Type B pancreatic cell (in vitro differentiated cells): ENCODE results near the gene STPG1. TPM values are rescaled to one million over a fixed set of nuclear protein-coding genes. Genes with fewer than 3 reads are reported as not detected.

Experiments
- DNase-seq: peaks from one replicate; pipeline ENCODE4 v3.0.0; 2021; ENCODE audit warnings: mixed read lengths; ENCODE audit not compliant: unreplicated experiment; ENCODE audit errors: extremely low spot score
- H3K27ac Mint-ChIP-seq: 2 replicates; pipeline ENCODE4 v1.8.0; 2021; ENCODE audit warnings: mild to moderate bottlenecking, mixed read lengths
- H3K27me3 Mint-ChIP-seq: 2 replicates; pipeline ENCODE4 v1.8.0; 2021; ENCODE audit warnings: mixed read lengths
- H3K36me3 Mint-ChIP-seq: 2 replicates; pipeline ENCODE4 v1.8.0; 2021; ENCODE audit warnings: mixed read lengths
- H3K4me1 Mint-ChIP-seq: one replicate; pipeline ENCODE4 v1.8.0; 2021; ENCODE audit warnings: mixed read lengths; ENCODE audit not compliant: unreplicated experiment
- H3K4me3 Mint-ChIP-seq: 2 replicates; pipeline ENCODE4 v1.8.0; 2021; ENCODE audit warnings: mild to moderate bottlenecking, mixed read lengths
- H3K9me3 Mint-ChIP-seq: 2 replicates; pipeline ENCODE4 v1.8.0; 2021; ENCODE audit warnings: mixed read lengths
- total RNA-seq: library from RNA; stranded (reverse); gene quantifications from 2 replicates; pipeline ENCODE4 v1.2.1, GENCODE V29; 2021; ENCODE audit warnings: low replicate concordance
- TF ChIP-seq, protein P1 (sequence below): fragments of 200-600 bp; sonication (generic); conservative IDR thresholded peaks from 2 replicates; pipeline ENCODE4 v1.5.0; 2021; ENCODE audit warnings: antibody characterized with exemption, mild to moderate bottlenecking

STPG1 gene
- total RNA-seq, 1 donor from 2014 or later = 8.7 TPM

DNA sequence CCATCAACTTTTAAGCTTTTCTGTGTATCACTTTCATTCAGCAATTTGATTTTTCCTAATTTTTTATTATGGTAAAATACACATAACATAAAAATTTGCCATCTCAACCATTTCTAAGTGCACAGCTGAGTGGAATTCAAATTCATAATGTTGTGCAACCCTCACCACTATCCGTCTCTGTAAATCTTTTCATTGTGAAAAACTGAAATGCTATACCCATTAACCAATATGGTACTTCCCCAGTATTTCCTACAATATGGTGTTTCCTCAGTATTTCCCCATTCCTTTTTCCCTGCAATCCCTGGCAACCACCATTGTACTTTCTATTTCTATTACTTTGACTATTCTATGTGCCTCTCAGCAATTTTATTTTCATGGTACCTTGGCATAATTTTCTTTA, 6.8 kb downstream of the STPG1 start:
- no peaks in the 10 kb centered on the region for H3K36me3 Mint-ChIP-seq
- no peaks in the 10 kb centered on the region for H3K9me3 Mint-ChIP-seq
- H3K27ac Mint-ChIP-seq = no peak overlapping the region
- DNase-seq = no peak
- no peak overlapping the region for H3K4me3 Mint-ChIP-seq
- peaks cover under 1% of the 10 kb centered on the region for H3K4me1 Mint-ChIP-seq
- TF ChIP-seq, protein P1, sequence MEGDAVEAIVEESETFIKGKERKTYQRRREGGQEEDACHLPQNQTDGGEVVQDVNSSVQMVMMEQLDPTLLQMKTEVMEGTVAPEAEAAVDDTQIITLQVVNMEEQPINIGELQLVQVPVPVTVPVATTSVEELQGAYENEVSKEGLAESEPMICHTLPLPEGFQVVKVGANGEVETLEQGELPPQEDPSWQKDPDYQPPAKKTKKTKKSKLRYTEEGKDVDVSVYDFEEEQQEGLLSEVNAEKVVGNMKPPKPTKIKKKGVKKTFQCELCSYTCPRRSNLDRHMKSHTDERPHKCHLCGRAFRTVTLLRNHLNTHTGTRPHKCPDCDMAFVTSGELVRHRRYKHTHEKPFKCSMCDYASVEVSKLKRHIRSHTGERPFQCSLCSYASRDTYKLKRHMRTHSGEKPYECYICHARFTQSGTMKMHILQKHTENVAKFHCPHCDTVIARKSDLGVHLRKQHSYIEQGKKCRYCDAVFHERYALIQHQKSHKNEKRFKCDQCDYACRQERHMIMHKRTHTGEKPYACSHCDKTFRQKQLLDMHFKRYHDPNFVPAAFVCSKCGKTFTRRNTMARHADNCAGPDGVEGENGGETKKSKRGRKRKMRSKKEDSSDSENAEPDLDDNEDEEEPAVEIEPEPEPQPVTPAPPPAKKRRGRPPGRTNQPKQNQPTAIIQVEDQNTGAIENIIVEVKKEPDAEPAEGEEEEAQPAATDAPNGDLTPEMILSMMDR = no peak
- H3K27me3 Mint-ChIP-seq = no peaks in the 10 kb centered on the region

DNA sequence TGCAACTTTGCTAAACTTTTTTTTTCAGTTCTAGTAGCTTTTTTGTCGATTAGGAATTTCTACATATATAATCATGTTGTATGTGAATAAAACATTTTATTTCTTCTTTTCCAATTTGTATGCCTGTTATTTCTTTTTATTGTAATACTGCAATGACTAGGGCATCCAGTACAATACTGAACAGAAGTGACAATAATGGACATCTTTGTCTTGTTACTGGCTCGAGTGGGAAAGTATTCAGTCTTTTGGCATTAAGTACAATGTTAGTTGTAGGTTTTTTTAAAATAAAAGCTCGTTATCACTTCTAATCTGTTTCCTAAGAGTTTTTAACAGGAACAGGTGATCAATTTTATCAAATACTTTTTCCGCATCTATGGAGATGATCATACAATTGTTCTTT, 9.8 kb downstream of the STPG1 start:
- TF ChIP-seq, protein P1 = no peak
- Mint-ChIP-seq H3K4me3 (no peak overlapping the region), H3K36me3 (no peaks in the 10 kb centered on the region), H3K4me1 (no peaks in the 10 kb centered on the region), H3K27me3 (no peaks in the 10 kb centered on the region), H3K9me3 (no peaks in the 10 kb centered on the region), H3K27ac (no peak overlapping the region)
- no peak for DNase-seq

DNA sequence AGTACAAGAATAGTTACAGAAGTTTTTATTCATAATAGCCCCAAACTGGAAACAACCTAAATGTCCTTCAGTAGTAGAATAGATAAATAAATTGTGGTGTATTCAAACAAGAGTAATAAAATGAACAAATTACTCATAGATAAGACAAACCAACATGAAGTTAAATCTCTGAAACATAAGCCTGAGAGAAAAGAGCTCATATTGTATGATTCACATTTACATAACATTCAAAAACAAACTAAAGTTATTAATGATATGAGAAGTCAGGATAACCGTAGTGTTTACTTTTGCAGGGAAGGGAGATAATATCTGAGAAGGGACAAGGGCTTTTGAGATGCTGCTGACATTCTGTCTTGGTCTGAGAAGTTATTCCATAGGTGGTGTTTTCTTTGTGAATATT, 13.5 kb downstream of the STPG1 start:
- no peak overlapping the region for H3K27ac Mint-ChIP-seq
- no peaks in the 10 kb centered on the region for H3K36me3 Mint-ChIP-seq
- no peak overlapping the region for H3K4me3 Mint-ChIP-seq
- no peak for DNase-seq
- TF ChIP-seq, protein P1 = no peak
- no peaks in the 10 kb centered on the region for H3K4me1 Mint-ChIP-seq
- H3K27me3 Mint-ChIP-seq = no peaks in the 10 kb centered on the region
- no peaks in the 10 kb centered on the region for H3K9me3 Mint-ChIP-seq

DNA sequence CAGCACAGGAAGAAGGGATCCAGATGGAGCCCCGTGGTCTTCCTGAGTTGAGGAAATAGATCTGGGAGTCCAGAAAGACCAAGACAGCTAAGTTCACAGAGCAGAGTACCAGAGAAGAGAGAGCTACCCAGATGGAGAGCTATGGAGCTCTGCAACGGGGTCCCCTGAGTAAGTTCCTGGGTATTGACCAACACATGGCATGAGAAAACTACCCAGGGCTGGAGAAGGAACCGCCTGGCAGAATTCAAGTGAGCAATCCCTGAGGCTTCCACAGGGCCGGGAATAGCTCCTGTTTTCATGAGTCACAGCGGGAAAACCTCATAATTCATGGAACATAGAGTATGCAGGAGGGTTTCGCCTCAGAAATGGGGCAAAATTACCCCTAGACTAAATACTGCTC, 19.7 kb downstream of the STPG1 start:
- Mint-ChIP-seq H3K9me3 (no peaks in the 10 kb centered on the region), H3K27ac (no peak overlapping the region), H3K4me3 (no peak overlapping the region), H3K4me1 (peaks cover 27% of the 10 kb centered on the region), H3K27me3 (no peaks in the 10 kb centered on the region), H3K36me3 (peaks cover 7% of the 10 kb centered on the region)
- DNase-seq = no peak
- TF ChIP-seq, protein P1 = no peak

DNA sequence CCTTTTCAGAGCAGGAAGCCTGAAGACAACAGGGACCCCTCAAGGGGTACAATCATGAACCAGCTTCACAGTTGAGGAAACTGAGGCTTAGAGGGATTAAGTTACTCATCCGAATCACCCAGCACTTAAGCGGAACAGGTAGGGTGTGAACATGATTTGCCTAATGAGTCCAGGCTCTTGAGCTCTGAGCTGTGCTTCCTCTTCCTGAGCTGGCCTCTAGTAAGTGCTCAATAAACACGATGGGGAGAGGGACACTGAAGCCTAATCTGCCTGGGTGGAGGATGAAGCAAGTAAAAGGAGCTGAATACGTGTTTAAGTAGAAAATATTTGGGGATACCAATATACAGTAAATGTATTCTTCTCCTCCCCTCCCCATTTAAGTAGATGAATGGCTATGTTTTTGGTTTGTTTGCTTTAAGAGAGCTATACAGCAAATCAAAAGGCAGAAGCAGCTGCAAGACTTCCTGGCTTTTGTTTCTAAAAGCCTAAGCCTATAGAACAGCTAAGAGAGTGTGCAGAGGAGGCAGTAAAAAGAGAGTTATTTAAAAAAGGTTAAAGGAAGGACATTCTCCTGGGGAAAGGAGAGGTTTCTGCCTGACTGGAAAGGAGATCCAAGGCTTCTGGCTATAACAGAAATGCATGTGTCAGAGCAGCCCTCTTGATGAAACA, 20.5 kb downstream of the STPG1 start:
- no peak overlapping the region for H3K4me3 Mint-ChIP-seq
- peaks cover 27% of the 10 kb centered on the region for H3K4me1 Mint-ChIP-seq
- no peaks in the 10 kb centered on the region for H3K9me3 Mint-ChIP-seq
- no peak for DNase-seq
- H3K27ac Mint-ChIP-seq = no peak overlapping the region
- no peaks in the 10 kb centered on the region for H3K27me3 Mint-ChIP-seq
- H3K36me3 Mint-ChIP-seq = peaks cover 7% of the 10 kb centered on the region
- TF ChIP-seq, protein P1 = no peak

DNA sequence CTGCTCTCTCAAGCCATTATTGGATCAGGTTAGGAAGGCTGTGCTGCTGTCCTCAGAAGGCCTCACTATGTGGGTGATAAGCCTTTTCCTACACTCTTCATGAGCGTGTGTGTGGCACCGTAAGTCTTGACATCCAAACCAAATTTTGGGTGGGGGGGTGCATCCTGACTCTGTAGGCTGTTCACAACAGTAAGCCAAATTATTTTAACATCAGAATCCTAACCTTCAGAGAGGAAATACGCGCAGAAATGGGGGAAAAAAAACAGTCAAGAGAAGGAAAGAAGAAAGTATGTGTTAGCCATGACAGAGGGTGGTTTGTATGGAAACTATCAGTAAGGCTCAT, 21.0 kb downstream of the STPG1 start:
- Mint-ChIP-seq H3K36me3 (peaks cover 7% of the 10 kb centered on the region), H3K4me1 (peaks cover 27% of the 10 kb centered on the region), H3K9me3 (no peaks in the 10 kb centered on the region), H3K4me3 (no peak overlapping the region), H3K27ac (peak overlapping the region; percentile 88), H3K27me3 (no peaks in the 10 kb centered on the region)
- TF ChIP-seq, protein P1 = peak; percentile 29
- no peak for DNase-seq
